Muscle layer of colon (tissue), 2 donors: ENCODE results near the gene IGF2.

ENCODE experiments used
- H3K27ac ChIP-seq: one replicate; pipeline ENCODE4 v1.7.0; 2013; ENCODE audit warnings: low read depth, mild to moderate bottlenecking, low read length, moderate library complexity
- H3K27me3 ChIP-seq, 2 donors: one replicate each; pipeline ENCODE4 v1.7.0; 2013; ENCODE audit warnings: low read length in 2 of 2, mild to moderate bottlenecking in 2 of 2; ENCODE audit not compliant: insufficient read depth in 2 of 2, control insufficient read depth in 1 of 2
- H3K36me3 ChIP-seq: one replicate; pipeline ENCODE4 v1.7.0; 2013; ENCODE audit warnings: mild to moderate bottlenecking, low read length; ENCODE audit not compliant: insufficient read depth
- H3K4me1 ChIP-seq: one replicate; pipeline ENCODE4 v1.7.0; 2013; ENCODE audit warnings: mild to moderate bottlenecking, low read length; ENCODE audit not compliant: insufficient read depth
- H3K4me3 ChIP-seq, 2 donors: one replicate each; pipeline ENCODE4 v1.7.0; 2013; ENCODE audit warnings: low read length in 2 of 2, low read depth in 1 of 2, mild to moderate bottlenecking in 1 of 2, moderate library complexity in 1 of 2
- H3K9ac ChIP-seq: one replicate; pipeline ENCODE4 v1.7.0; 2013; ENCODE audit warnings: low read length
- H3K9me3 ChIP-seq: one replicate; pipeline ENCODE4 v1.7.0; 2013; ENCODE audit warnings: mild to moderate bottlenecking, low read length
- donor health status: abdominal sarcoma.
- donor health status: Adenocarcinoma of cecum.

The IGF2 gene

DNA sequence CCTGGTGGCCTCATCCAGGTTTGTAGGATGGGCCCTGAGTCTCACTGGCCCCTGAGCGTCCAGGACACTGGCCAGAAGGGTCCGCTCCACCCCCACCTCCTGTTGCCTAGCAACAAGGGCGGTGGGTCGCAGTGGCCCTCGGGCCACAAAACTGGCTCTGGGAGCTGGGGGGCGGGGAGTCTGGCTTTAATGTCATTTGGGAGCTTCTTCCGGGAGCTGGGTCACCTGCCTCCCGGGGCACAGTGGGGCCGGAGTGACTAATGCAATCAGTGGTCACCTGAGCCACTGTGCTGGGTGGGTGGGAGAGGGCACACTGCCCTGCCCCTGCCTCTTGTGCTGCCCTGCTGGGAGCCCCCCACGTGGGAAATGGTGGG lies 29.8 kb upstream of the IGF2 start:
- no peaks in the 10 kb centered on the region for H3K36me3 ChIP-seq
- no peaks in the 10 kb centered on the region for H3K4me1 ChIP-seq
- H3K9me3 ChIP-seq, result no peaks in the 10 kb centered on the region
- H3K27ac ChIP-seq, result no peak overlapping the region
- H3K27me3 ChIP-seq, result peaks cover 0 to 31% of the 10 kb centered on the region in 2 donors
- H3K4me3 ChIP-seq, result no peak overlapping the region
- no peak overlapping the region for H3K9ac ChIP-seq

DNA sequence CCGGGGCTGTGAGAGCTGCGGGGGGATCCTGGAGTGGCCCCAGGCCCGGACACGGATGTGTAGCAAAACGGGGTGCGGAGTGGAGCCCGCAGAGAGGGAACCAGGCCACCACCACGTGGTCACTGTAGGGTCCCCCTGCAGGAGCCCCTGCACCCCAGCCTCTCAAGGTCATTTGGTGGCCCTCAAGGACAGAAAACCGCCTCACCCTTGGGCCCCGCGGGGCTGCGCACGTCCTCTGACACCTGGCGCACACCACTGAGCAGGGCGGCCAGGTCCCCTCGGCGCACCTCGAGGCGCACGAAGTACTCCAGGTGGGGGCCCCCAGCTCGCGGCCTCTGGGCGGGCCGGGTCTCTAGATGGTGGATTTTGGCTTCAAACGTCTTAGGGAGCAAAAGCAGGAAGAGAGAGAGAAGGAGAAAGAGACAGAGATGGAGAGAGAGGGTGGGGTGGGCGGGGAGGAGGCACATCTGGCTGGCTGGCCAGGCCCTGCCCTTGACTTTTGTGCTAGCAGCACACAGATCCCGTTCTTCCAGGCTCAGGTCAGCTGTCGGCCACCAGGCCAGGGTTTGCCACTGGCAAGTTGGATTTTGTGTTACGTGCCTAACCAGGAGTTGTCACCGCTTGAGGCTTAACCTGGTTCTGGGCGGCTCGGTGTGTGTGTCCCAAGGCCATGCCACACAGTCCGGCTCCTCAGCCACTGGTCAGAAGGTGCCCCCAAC lies 29.3 kb upstream of the IGF2 start:
- Histone ChIP-seq H3K4me1 (no peaks in the 10 kb centered on the region), H3K9me3 (no peaks in the 10 kb centered on the region), H3K9ac (no peak overlapping the region), H3K36me3 (no peaks in the 10 kb centered on the region), H3K27ac (no peak overlapping the region), H3K4me3 (no peak overlapping the region), H3K27me3 (peaks cover 0 to 36% of the 10 kb centered on the region in 2 donors)

DNA sequence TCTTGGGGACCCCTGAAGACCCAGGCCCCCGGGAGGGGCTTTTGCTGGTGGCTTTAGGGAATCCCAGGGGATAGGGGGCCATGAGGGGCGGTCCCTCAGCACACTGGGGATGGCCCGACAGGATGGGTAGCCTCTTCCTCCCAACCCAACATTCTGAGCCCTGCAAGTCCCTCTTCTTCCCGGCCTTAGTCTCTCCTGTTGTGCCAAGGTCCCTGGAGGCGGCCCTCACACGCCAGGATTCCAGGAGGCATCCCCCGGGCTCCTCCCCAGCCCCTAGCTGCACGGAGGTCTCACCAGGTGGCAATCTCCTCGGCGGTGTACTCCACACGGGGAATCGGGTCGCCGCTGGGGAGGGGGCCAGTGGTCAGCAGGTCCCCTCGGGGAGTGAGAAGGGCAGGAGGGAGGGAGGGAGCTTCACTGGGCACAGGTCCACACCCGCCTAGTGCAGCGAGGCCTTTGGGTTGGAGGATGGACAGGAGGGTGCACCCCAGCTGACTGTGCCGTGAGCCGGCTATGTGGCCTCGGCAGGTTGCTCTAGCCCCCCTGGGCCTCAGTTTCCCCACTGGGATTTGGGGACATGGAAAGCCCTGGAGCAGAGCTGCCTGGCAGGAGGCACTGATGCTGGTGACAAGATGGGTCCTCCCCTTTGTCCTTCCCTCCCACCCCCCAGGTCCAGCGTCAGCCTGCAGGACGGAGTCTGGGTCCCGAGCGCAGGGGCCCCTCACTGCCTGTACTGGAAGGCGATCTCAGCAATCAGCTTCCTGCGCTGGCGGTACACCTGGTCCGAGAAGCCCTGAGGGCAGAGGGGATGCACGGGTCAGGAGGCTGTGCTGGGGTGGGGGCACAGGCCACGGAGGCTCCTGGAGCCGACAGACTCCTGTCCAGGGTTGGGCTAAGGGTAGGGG lies 28.2 kb upstream of the IGF2 start:
- Histone ChIP-seq H3K27ac (no peak overlapping the region), H3K9ac (no peak overlapping the region), H3K4me3 (no peak overlapping the region)

DNA sequence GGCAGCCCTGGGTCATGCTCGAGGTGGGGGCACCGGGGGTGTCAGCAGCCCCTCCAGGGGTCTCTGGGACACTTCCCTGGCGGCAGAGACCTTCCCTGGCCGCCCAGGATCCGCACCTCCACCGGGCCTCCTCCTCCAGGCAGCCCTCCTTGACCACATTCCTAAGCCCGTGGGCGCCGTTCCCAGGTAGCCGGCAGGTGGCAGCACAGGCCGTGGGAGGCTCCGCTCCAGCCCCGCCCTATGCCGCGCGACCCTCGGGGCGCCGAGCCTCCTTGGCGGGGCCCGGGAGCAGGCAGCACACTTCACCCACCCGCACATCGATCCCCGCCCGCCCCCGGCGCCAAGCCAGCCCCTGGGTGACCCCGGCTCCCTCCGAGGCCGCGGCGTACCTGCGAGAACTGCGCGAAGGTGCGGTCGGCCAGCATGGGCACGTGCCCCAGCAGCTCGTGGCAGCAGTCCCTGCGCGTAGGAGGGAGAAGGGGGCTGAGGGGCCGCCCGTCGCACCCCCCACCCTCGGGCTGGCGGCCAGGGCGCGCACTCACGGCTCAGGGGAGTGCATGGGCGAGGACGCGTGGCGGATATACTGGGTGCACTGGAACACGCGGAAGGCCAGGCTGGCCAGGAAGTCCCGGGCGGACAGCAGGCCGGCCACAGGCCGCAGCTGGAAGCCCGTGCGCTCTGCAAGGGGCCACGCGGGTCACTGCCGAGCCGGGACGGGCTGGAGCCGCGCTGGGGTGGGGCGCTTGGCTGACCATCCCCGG lies 27.1 kb upstream of the IGF2 start:
- Histone ChIP-seq H3K4me1 (no peaks in the 10 kb centered on the region), H3K9ac (no peak overlapping the region), H3K4me3 (no peak overlapping the region), H3K36me3 (no peaks in the 10 kb centered on the region), H3K27ac (no peak overlapping the region), H3K27me3 (peaks cover 0 to 37% of the 10 kb centered on the region in 2 donors), H3K9me3 (no peaks in the 10 kb centered on the region)

More for the DNA sequence above, 28.2 kb upstream of the IGF2 start:
- H3K27me3 ChIP-seq, result peaks cover 0 to 37% of the 10 kb centered on the region in 2 donors
- no peaks in the 10 kb centered on the region for H3K9me3 ChIP-seq
- no peaks in the 10 kb centered on the region for H3K4me1 ChIP-seq
- no peaks in the 10 kb centered on the region for H3K36me3 ChIP-seq

DNA sequence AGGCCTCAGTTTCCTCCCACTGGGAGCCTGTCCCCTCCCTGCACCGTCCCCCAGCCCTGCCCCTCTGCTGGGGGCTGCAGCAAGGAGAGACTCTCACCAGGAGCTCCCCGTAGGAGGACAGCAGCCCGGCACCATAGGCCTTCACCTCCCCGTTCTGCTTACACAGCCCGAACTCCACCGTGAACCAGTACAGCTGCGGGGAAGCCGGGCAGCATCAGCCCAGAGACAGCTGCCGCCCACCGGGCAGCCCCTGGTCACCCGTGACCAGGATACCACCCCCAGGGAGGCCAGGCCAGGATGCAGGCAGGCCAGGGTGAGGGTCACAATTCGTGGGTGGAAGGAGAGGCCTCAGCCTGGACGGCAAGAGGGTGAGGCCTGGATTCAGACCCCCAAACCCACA lies 26.4 kb upstream of the IGF2 start:
- H3K36me3 ChIP-seq, result no peaks in the 10 kb centered on the region
- H3K27me3 ChIP-seq, result peaks cover 0 to 41% of the 10 kb centered on the region in 2 donors
- H3K9me3 ChIP-seq, result no peaks in the 10 kb centered on the region
- H3K4me1 ChIP-seq, result no peaks in the 10 kb centered on the region
- no peak overlapping the region for H3K27ac ChIP-seq
- H3K9ac ChIP-seq, result no peak overlapping the region
- H3K4me3 ChIP-seq, result no peak overlapping the region

DNA sequence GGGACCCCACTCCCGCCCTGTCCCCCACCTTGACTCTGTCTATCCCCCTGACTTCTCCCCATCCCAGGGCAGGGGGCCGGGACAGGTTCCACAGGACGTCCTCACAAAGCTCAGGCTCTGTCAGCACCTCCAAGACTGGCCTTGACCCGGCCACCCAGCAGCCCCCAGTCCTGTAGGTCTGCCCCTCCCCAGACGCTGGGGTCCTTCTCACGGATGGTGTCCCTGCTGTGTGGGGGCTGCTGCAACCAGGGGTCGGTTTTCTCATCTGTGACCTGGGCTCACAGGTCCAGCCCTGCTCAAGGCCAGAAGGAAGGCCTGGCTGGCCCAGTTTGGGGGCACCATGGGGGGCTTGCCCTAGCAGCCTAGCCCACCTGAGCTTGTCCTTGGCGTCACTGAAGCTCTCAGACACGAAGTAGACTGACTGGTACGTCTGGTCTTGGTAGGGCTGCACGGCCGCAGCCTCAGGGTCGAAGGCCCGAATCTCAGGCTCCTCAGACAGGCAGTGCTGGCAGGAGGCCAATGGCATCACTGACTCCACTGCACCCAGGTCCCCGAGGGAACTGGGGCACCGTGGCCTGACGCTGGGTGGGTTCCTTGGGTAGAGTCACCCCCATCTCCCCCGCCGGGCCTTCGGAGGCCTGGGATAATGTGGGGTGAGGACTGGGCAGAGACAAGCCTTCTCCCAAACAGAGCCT lies 25.8 kb upstream of the IGF2 start:
- Histone ChIP-seq H3K27me3 (peaks cover 0 to 41% of the 10 kb centered on the region in 2 donors), H3K4me3 (no peak overlapping the region)

DNA sequence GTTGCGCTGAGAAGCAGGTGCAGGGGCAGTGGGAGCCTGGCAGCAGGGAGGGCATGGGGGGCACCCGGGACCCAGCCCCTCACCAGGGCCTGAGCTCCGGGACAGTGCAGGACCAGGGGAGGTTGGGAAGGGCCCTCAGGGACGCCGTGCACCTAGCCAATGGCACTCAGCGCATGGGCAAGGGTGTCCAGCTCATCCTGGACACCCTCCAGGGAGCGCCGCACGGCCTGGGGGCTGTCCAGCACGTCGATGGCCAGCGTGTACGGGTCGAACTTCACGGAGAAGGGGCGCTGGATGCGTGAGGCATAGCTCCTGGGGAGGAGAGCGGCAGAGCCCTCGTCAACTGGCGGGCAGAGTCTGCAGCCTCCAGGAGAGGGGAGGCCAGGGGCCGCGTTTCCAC lies 24.9 kb upstream of the IGF2 start:
- Histone ChIP-seq H3K27me3 (peaks cover 0 to 40% of the 10 kb centered on the region in 2 donors), H3K9ac (no peak overlapping the region), H3K36me3 (no peaks in the 10 kb centered on the region), H3K27ac (no peak overlapping the region), H3K4me1 (no peaks in the 10 kb centered on the region), H3K9me3 (no peaks in the 10 kb centered on the region), H3K4me3 (no peak overlapping the region)

More for the DNA sequence above, 25.8 kb upstream of the IGF2 start:
- H3K9ac ChIP-seq, result no peak overlapping the region
- no peaks in the 10 kb centered on the region for H3K4me1 ChIP-seq
- H3K27ac ChIP-seq, result no peak overlapping the region
- H3K36me3 ChIP-seq, result no peaks in the 10 kb centered on the region
- H3K9me3 ChIP-seq, result no peaks in the 10 kb centered on the region

DNA sequence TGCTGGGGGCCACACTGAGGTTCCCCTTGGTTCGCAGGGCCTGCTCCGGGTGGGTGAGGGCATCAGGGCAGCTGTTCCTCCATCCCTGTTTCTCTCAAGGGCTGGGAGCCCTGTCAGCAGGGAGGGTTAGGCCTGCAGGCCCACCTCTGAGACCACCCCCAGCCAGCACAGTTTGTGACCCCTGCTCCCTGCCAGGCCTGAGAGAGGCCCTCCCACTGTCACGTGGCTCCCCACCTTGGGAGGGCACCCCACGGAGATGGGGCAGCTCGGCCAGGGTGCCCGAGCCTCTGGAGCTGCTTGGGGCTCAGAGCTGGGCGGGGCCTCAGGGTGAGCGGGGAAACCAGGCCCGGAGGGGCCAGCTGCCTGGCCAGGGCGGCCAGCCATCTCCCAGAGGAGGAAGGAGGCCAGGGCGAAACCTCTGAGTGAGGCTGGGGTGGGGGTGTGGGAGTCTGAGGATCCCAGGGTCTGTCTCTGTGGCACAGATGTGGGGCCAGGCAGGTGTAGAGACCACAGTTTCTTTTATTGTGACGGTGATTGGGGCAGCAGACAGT lies 24.3 kb upstream of the IGF2 start:
- H3K4me1 ChIP-seq, result no peaks in the 10 kb centered on the region
- no peaks in the 10 kb centered on the region for H3K36me3 ChIP-seq
- peaks cover 0 to 37% of the 10 kb centered on the region in 2 donors for H3K27me3 ChIP-seq
- H3K9me3 ChIP-seq, result no peaks in the 10 kb centered on the region
- H3K4me3 ChIP-seq, result no peak overlapping the region
- H3K9ac ChIP-seq, result no peak overlapping the region
- H3K27ac ChIP-seq, result no peak overlapping the region

DNA sequence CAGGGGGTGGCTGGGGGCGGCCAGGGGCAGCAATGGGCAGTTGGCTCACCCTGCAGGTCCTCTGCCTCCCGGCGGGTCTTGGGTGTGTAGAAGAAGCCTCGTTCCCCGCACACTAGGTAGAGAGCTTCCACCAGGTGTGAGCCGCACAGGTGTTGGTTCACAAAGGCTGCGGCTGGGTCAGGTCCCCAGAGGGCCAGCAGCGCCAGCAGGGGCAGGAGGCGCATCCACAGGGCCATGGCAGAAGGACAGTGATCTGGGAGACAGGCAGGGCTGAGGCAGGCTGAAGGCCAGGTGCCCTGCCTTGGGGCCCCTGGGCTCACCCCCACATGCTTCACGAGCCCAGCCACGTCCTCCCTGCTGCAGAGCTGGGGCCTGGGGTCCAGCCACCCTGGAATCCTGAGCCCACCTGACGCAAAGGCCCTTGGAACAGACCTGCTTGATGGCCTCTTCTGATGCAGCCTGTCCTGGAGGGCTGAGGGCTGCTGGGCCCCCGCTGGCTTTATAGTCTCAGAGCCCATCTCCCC lies 21.6 kb upstream of the IGF2 start, which contains the start of gene INS:
TSS of gene INS (minus strand) at position 474 of the 524 bp plus-strand sequence. CDS start at position 236, 238 bp downstream.
- H3K36me3 ChIP-seq, result no peaks in the 10 kb centered on the region
- H3K9ac ChIP-seq, result no peak within 1 kb of the TSS
- H3K27me3 ChIP-seq, result peaks cover 0 to 34% of the 10 kb centered on the region in 2 donors
- no peak within 1 kb of the TSS for H3K4me3 ChIP-seq
- H3K27ac ChIP-seq, result no peak within 1 kb of the TSS
- H3K4me1 ChIP-seq, result no peaks in the 10 kb centered on the region
- H3K9me3 ChIP-seq, result no peaks in the 10 kb centered on the region

DNA sequence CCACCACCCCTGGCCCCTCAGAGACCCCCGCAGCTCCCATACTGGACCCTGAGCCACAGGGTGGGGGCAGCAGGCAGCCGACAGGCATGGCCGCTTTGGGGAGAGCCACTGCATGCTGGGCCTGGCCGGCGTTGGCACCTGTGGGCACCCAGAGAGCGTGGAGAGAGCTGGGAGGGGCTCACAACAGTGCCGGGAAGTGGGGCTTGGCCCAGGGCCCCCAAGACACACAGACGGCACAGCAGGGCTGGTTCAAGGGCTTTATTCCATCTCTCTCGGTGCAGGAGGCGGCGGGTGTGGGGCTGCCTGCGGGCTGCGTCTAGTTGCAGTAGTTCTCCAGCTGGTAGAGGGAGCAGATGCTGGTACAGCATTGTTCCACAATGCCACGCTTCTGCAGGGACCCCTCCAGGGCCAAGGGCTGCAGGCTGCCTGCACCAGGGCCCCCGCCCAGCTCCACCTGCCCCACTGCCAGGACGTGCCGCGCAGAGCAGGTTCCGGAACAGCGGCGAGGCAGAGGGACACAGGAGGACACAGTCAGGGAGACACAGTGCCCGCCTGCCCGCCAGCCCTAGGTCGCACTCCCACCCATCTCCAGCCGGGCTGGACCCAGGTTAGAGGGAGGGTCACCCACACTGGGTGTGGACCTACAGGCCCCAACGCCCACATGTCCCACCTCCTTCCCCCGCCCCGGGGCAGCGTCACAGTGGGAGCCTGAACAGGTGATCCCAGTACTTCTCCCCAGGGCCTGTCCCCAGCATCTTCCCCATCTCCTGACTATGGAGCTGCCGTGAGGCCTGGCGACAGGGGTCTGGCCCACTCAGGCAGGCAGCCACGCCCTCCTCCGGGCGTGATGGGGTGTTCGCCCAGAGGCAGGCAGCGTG lies 20.6 kb upstream of the IGF2 start:
- H3K4me3 ChIP-seq, result no peak overlapping the region
- H3K4me1 ChIP-seq, result no peaks in the 10 kb centered on the region
- no peaks in the 10 kb centered on the region for H3K36me3 ChIP-seq
- H3K27ac ChIP-seq, result no peak overlapping the region
- H3K27me3 ChIP-seq, result peaks cover 0 to 24% of the 10 kb centered on the region in 2 donors
- H3K9me3 ChIP-seq, result no peaks in the 10 kb centered on the region
- H3K9ac ChIP-seq, result no peak overlapping the region
